M059J (cell line): ENCODE measurements around the gene TOR1B. TPM values are rescaled to one million over a fixed set of nuclear protein-coding genes. Genes with fewer than 3 reads are reported as not detected.
"Not testable (repeated sequence)": the region's sequence is repeated elsewhere in the genome, so short reads cannot be mapped to it uniquely, and the experiment has no call there.

Experiments used
- DNase-seq: peaks from one replicate; pipeline ENCODE4 v3.0.0-alpha.2; 2012; ENCODE audit warnings: low read depth
- total RNA-seq: library from RNA; depleted of rRNA; stranded (reverse); fragments of >200 nt; shearing (Covaris generic); gene quantifications from 2 replicates; pipeline ENCODE4 v1.2.3, GENCODE V29; 2014; rRNA removed

Gene TOR1B, protein sequence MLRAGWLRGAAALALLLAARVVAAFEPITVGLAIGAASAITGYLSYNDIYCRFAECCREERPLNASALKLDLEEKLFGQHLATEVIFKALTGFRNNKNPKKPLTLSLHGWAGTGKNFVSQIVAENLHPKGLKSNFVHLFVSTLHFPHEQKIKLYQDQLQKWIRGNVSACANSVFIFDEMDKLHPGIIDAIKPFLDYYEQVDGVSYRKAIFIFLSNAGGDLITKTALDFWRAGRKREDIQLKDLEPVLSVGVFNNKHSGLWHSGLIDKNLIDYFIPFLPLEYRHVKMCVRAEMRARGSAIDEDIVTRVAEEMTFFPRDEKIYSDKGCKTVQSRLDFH
- total RNA-seq = 68.5 and 74.6 TPM in 2 replicates

DNA sequence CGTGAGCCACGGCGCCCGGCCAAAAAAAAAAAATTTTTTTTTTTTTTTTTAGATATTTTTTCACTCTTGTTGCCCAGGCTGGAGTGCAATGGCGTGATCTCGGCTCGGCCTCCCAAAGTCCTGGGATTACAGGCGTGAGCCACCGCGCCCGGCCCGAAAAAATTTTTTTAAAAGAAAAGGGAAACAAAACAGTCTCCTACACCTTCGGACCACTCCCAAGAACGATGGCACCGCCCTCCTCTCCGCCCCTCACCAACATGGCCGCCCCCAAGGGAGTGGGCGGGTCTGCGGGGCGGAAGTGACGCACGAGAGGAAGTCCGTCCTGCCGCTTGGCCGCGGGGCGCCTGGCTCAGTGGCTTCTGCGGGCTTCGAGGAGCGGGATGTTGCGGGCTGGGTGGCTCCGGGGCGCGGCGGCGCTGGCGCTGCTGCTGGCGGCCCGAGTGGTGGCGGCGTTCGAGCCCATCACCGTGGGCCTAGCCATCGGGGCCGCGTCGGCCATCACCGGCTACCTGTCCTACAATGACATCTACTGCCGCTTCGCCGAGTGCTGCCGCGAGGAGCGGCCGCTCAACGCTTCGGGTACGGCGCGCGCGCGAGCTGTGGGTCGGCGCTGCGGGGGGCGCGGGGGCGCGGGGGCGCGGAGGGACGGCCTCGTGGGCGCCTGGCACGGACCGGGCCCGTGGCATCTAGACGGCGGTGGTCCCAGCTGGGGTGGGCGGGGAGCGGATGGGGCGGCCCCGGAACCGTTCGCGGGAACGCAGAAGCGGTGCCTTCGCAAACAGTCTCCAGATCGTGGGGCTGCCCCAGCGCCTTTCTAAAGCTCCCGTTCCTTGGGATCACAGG is at the start of gene TOR1B:
TSS of gene TOR1B (plus strand) at position 352 of the 843 bp plus-strand sequence. CDS start at position 381, 29 bp downstream.
- DNase-seq = peak; percentile 92

DNA sequence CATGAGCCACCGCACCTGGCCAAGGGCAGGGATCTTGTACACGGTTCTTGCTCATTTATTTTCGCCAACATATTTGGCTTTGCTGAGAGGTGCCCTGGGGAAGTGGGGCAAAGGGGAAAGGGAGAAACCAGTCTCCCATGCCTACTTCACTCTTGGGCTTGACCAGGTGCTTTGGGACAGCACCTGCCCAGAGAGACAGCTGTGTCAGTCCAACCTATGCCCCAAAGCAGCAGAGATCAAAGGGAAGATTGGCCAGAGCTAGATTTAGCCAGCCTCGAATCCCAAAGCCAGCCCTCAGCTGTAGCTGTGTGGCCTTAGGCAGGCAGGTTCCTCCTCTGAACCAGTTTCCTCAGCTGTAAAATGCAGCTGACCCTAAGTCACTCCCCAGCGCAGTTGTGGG is 47.8 kb upstream of the TOR1B start:
- DNase-seq = no peak

DNA sequence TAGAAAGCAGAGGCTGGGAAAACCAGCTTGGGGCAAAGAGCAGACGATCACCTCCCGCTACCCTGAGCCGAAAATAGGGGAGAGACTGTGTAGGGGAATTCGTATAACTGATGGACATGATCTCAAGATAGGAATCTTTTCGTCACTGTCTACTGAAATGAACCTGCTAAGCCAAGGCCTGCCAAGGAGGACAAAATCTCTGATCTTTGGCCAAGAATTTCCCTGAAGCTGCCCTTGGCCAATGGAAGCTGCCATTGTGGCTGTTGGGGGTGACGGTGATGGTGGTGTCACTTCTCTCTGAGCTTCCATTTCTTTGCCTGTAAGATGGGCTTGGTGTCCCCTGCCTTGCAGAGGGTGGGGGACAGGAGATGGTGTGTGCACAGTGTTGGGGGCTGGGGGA is 46.8 kb upstream of the TOR1B start:
- no peak for DNase-seq

DNA sequence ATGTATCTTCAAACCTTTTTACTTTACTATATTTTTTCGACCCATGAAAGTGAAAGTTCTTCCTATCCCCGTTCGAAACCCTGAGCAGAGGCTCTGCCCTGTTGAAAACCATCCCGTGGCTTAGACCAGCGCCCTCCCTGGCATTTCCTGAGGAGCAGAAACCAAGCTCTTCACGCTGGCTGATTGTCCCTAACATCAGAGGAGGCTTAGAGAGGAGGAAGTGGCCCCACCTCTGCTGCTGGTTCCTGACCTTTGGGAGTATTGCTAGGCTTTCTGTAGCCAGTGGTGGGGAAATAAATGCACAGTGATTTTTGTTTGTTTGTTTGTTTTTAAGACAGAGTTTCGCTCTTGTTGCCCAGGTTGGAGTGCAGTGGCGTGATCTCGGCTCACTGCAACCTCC is 45.9 kb upstream of the TOR1B start:
- no peak for DNase-seq

DNA sequence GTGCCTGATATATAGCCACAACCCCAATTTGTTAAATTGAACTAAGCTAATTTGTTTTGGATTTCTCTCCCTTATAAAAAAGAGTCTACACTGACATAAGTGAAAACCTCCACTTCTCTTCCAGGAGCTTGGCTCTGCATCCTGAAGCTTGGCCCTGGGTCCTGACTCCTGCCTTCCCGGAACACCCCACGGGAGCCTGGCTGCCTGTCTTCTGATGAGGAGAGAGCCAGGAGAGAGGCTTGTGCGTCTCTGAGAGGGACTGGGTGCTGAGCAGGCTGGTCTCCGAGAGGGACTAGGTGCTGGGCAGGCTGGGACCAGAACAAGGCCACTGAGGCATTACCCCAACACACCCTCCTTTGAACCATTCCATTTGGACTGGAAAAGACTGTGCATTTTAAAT is 43.7 kb upstream of the TOR1B start:
- no peak for DNase-seq

DNA sequence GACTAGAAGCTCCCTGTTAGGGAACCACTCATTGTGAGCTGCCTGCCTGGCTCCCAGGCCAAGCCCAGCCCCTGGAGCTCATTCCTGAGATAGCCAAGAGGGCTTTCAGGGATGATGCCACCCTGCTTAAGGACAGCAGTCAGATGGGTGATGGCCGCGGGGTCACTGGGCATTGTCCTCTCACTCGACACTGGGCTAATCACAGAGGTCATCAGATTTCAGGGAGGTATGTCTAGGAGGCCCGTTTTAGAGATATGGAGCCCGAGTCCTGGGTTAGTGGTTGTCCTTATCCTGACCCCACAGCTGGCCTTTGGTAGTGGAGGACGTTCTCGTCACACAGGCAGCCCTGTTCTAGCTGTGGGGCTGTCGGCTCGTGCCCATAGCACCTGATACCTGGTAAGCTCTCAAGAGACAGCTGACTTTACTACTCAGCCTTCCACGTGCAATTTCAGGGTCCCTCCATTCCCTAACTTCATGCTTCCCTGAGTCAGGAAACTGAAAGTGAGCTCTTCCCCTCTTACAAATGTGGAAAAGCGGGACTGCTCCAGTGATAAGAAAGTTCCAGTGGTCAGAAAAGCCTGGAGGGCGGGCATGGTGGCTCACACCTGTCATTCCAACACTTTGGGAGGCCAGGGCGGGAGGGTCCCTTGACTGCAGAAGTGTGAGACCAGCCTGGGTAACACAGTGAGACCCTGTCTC is 43.0 kb upstream of the TOR1B start:
- no peak for DNase-seq

DNA sequence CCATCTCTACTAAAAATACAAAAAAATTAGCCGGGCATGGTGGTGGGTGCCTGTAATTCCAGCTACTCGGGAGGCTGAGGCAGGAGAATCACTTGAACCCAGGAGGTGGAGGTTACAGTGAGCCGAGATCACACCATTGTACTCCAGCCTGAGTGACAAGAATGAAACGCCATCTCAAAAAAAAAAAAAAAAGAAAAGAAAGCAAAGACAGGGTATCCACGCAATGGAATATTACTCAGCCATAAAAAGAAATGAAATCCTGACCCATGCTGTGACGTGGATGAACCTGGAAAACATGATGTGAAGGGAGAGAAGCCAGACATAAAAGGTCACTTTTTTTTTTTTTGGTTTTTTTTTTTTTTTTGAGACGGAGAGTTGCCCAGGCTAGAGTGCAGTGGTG is 42.2 kb upstream of the TOR1B start:
- DNase-seq = not testable (repeated sequence)

DNA sequence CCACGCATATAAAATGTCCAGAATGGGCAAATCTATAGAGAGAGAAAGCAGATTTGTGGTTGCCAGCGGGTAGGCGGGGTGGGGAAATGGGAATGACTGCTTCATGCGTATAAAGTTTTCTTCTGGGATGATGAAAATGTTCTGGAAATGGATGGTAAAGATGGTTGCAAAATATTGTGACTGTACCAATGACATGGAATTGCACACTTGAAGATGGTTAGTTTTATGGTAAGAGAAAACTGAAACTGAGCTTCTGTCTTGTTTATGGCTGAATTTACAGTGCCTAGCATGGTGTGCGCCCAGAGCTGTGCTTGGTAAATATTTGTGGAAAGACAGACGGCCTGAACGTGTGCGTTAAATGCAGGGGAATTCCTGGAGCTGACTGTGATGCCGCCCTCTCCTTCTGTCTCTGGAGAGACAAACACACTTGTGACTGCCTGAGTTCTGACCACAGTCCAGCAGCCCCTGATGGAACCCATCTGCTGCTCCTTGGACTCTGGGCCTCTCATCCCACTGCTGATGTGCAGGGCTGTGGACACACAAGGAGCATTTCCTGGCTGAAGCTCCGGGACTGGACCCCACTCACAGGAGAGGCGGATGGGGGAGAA is 41.6 kb upstream of the TOR1B start:
- no peak for DNase-seq

DNA sequence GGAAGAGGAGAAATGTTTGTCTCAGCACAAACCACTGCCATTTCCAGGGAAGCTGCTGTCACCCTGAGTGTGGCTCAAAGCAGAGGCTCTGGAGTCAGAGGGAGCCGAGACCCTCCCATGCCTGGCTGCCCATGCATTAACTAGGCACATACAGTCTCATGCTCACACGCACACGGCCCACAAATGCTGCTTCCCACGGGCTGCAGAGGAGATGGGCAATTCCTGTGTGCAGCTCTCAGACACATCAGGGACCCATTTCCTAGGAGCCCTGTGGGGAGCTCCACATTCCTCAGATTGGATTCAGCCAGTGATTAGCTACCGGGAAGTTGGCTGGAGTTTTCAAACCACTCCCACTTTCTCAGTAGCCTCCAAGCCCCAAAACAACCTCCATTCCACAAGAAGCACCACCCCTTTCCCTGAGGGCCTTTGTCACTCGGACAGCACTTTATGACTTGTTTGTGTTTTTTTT is 41.0 kb upstream of the TOR1B start:
- DNase-seq = peak; percentile 94

DNA sequence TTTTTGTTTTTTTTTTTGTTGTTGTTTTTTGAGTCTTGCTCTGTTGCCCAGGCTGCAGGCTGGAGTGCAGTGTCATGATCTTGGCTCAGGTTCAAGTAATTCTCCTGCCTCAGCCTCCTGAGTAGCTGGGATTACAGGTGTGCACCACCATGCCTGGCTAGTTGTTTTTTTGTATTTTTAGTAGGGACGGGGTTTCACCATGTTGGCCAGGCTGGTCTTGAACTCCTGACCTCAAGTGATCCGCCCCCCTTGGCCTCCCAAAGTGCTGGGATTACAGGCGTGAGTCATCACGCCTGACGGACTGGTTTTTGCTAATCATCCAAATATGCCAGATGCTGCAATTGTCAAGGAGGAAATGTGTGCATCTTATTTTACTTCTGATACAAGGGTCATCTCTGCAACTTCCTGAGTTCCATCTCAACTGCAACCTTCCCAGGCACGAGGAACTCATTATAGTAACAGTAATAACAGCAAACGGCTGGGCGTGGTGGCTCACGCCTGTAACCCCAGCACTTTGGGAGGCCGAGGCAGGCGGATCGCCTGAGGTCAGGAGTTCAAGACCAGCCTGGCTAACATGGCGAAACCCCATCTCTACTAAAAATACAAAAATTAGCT is 40.5 kb upstream of the TOR1B start:
- DNase-seq = peak; percentile 93

DNA sequence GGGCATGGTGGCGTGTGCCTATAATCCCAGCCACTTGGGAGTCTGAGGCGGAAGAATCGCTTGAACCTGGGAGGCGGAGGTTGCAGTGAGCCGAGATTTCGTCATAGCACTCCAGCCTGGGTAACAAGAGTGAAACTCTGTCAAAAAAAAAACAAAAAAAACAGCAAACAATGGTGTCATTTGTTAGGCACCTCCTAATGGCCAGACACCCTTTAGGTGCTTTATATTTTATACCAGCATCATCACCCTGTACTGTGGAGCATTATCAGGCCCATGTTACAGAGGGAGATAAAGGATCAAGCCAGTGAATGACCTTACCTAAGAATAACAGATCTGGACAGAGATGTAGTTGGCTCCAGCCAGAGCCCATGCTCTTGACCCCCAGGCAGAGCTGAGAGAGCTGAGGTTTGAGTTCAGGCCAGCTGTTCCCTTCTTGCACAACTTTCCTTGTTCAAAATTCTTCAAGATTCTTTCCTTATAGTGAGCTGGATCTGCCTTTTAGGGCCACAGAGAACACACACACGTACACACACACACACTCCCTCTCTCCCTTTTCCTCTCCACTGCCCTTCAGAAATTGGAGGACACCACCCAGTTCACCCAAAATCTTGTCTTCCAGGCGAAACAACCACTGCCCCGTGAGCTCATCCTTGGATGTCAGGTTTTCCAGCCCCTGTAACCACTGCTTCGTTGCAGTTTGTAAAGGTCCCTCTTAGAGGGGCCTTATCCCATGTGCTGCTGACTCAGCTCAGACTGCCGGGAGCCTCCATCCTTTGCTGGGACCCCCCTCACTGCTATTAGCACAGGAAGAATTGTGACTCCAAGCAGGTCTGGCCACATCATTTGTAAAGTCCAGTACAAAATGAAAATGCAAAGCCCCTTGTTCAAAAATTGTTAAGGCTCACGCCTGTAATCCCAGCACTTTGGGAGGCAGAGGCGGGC is 39.7 kb upstream of the TOR1B start:
- DNase-seq = peak; percentile 50

DNA sequence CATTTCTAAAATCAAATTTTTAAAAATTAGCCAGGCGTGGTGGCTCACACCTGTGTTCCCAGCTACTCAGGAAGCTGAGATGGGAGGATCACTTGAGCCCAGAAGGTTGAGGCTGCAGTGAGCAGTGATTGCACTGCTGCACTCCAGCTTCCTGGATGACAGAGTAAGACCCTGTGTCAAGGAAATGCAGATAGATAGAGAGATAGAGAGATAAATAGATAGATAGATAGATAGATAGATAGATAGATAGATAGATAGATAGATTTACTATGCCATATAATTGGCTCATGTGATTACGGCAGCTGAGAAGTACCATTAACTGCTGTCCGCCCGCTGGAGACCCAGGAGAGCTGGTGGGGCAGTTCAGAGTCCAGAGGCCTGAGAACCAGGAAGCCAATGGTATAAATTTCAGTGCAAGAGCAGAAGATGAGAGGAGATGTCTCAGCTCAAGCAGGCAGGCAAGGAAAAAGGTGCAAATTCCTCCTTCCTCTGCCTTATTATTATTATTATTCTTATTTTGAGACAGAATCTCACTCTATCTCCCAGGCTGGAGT is 37.1 kb upstream of the TOR1B start:
- DNase-seq = no peak

DNA sequence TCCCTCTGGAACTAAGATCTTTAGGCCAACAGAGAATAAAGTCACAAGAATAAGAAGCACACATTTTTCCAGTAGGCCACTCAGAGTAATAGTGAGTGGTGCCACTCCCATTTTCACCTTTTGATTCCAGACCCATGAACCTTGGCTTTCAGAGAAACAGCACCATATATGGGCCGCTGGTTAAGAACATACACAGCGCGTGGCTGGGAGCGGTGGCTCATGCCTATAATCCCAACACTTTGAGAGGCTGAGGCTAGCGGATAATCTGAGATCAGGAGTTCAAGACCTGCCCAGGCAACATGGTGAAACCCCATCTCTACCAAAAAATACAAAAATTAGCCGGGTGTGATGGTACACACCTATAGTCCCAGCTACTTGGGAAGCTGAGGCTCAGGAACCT is 34.5 kb upstream of the TOR1B start:
- no peak for DNase-seq

DNA sequence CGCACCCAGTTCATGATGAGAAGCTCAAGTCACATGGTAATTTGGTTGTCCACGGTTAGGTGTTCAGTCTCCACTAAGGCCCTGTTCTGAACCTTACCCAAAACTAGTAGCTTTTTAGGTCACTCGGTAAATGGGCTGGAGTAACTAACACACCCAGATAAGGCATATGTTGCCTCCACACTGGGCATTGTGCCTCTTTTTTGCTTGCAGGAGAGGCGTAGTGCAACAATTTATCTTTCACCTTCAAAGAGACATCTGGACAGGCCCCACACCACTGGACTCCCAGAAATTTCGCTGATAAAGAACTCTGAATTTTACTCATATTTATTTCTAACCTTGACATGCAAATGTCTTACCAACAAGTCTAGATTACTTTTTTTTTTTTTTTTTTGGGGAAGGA is 33.3 kb upstream of the TOR1B start:
- DNase-seq = no peak

DNA sequence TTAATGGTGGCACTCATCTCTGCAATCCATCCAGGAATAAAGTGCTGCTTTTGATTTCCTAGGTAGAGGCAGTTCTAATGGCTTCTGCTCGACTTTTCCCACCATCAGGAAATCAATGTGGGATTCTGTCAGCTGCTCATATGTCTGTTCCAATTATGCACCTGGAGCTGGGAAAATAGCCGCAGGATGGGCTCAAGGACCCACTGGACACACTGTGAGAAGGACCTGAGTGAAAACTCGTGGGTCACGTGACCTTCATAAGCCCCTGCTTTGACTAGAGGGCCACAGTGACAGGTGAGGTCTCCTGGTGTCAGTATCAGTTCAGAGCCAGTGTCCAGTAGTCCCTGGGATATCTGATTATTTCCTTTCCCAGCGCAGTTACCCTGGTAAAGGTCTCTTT is 32.2 kb upstream of the TOR1B start:
- DNase-seq = no peak

DNA sequence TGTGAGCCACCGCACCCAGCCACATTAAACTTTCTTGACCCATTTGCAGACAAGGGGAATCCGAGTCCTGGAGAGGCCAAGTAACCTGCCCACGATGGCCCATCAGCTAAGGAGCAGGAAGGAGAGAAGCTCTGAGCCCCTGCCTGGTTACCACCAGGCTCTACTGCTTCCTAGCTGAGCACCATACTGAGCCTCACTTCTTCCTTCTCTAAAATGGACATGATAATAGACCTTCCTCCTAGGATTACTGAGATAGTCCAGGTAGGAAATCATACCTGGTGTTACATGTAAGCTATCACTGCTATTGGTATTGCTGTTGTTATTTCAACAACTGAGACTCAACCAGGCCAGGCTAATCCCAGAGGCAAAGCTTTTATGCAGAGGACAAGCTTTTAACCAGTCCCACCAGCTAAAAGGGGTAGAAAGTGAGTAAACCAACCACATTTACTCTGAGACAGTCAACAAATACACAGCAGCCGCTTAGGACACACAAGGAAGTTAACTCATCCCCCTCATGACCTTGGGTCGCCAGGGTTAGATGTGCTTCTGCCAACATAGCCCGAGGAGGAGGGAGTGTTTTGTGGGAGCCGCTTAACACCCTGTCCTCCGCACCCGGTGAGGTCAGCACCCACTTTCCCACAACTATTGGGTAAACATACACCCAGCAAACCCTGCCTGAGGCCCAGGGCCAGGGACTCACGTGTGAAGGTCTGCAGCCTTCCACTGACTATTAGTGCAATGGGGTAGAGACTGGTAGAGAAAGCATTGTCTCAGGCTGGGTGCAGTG is 29.5 kb upstream of the TOR1B start:
- DNase-seq = peak; percentile 97

DNA sequence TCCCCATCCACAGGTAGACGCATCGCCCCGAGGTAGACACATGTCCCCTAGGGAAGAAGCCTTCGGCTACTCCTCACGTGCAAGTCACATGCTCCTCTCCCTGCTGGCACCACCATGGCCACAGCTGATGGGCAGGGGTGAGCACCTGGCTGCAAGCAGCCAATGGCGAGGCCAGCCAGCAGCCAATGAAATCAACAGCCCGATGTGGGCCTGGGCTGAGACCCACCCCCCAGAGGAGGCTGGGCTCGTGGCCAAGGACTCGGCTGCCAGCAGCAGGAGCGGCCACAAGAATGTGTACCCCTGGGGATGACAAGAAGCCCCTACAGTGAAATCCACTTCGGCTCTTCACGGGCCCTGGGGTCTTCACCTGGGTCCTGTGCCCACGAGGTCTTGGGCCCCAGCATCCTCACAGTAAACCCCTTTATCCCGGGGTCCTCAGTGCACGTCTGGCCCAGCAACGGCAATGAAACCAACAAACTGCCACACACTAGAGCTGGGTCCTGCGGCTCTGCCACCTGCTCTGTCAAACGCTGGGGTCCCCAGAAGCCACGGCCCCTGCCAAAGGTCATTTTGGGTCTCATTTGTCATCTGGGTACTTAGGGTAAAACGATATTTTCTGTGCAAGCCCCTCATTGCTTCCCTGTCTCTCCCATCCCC is 28.1 kb upstream of the TOR1B start:
- no peak for DNase-seq

DNA sequence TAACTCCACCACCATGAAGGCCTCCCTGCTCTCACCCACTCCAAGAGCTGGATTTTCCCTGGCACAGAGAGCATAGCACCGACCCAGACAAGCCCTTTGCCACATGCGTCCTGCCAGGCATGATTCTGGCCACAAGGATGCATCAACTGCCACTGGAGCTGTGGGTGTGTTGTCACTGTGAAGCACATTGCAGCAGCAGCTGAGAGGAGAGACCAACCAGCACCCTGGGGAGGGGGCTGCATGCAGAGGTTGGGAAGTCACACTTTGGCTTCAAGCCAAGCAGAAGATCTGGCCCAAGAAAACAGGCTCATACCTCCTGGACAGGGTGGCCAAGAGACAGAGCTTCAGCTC is 27.6 kb upstream of the TOR1B start:
- peak; percentile 25 for DNase-seq

DNA sequence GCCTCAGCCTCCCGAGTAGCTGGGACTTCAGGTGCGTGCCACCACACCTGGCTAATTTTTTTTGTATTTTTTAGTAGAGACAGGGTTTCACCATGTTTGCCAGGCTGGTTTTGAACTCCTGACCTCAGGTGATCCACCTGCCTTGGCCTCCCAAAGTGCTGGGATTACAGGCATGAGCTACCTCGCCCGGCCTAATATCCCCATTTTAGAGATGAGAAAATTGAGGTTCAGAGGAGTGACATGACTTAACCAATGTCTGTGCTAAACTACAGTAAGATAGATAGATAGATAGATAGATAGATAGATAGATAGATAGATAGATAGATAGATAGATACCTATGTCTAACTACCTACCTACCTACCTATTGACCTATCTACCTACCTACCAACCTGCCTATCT is 26.9 kb upstream of the TOR1B start:
- not testable (repeated sequence) for DNase-seq
